Cardiac muscle cell (in vitro differentiated cells and primary cell): ENCODE measurements around the gene DENND5B. TPM values are rescaled to one million over a fixed set of nuclear protein-coding genes. Genes with fewer than 3 reads are reported as not detected.
"Not testable (repeated sequence)": the region's sequence is repeated elsewhere in the genome, so short reads cannot be mapped to it uniquely, and the experiment has no call there.

Source experiments
- DNase-seq, 2 donors: peaks; one replicate each; pipeline versions ENCODE4 v3.0.0 to v3.0.0-alpha.2; 2010 to 2017; ENCODE audit warnings: low read depth in 1 of 2, low spot score in 1 of 2
- H3K27ac ChIP-seq: fragments of 200-600 bp; sonication (generic); 2 replicates; pipeline ENCODE4 v1.5.1; 2016
- H3K27me3 ChIP-seq: fragments of 200-600 bp; sonication (generic); 2 replicates; pipeline ENCODE4 v1.6.0; 2016; ENCODE audit warnings: control low read depth
- H3K36me3 ChIP-seq: fragments of 200-600 bp; sonication (generic); 2 replicates; pipeline ENCODE4 v1.5.1; 2016; ENCODE audit warnings: control low read depth
- H3K4me1 ChIP-seq: fragments of 200-600 bp; sonication (generic); 2 replicates; pipeline ENCODE4 v1.8.1; 2017; ENCODE audit warnings: low read depth, mild to moderate bottlenecking, mixed run types
- H3K4me3 ChIP-seq: fragments of 200-600 bp; sonication (generic); 2 replicates; pipeline ENCODE4 v1.5.1; 2016; ENCODE audit warnings: mild to moderate bottlenecking
- H3K9me3 ChIP-seq: fragments of 200-600 bp; sonication (generic); 2 replicates; pipeline ENCODE4 v1.5.1; 2017; ENCODE audit warnings: low read depth, mild to moderate bottlenecking, control low read depth
- polyA plus RNA-seq: library from polyadenylated mRNA; unstranded; fragments of >200 nt; fragmentation: Nextera tagmentation; extraction: Ambion mirVana; gene quantifications from 2 replicates; pipeline ENCODE4 v1.2.1, GENCODE V29; 2016
- total RNA-seq: library from RNA; depleted of rRNA; stranded (reverse); fragments of >200 nt; gene quantifications from 2 replicates; pipeline ENCODE4 v1.2.3, GENCODE V29; 2016
- TF ChIP-seq, protein P1 (sequence below): IDR thresholded peaks from 2 replicates; pipeline ENCODE4 v1.5.1; 2012; ENCODE audit warnings: low read depth, mild to moderate bottlenecking, low read length

DENND5B gene
- total and polyA plus RNA-seq, 2 experiments from 2014 or later: 40.4 to 121 TPM

DNA sequence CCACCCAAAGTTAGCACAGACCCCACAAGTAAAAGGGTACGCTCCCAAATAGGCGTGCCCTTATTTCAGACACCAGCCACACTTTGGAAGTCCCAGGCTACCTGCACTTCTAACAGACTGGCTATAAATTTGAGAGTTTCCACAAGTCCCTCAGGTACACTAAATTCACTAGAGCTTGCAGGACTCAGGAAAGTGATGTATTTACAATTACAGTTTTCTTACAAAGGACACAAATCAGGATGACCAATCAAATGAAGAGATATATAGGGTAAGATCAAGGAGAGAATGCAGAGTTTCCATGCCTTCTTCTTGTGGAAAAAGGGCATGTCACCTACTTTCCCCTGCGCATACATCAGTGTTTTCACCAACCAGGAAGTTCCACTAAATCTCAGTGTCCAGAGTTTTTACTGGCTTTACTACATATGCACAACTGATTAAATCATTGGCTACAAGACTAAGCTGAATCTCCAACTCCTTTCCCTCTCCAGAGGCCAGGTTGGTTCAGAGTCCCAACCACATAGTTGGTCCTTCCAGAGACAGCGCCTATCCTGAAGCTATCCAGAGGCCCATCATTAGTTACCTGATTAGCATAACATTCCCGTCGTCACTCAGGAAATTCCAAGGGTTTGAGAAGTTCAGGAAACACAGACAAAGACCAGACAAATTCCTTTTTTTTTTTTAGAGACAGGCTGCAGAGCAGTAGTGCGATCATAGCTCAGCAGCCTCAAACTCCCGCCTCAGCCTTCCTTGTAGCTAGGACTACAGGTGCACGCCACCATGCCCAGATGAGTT is 84.2 kb downstream of the DENND5B start:
- no peaks in the 10 kb centered on the region for H3K27me3 ChIP-seq
- peak overlapping the region; percentile 55 for H3K27ac ChIP-seq
- no peaks in the 10 kb centered on the region for H3K9me3 ChIP-seq
- H3K36me3 ChIP-seq: peaks cover 2% of the 10 kb centered on the region
- H3K4me1 ChIP-seq: peaks cover 16% of the 10 kb centered on the region
- peak; percentile 38 to 76 for DNase-seq
- TF ChIP-seq, protein P1, sequence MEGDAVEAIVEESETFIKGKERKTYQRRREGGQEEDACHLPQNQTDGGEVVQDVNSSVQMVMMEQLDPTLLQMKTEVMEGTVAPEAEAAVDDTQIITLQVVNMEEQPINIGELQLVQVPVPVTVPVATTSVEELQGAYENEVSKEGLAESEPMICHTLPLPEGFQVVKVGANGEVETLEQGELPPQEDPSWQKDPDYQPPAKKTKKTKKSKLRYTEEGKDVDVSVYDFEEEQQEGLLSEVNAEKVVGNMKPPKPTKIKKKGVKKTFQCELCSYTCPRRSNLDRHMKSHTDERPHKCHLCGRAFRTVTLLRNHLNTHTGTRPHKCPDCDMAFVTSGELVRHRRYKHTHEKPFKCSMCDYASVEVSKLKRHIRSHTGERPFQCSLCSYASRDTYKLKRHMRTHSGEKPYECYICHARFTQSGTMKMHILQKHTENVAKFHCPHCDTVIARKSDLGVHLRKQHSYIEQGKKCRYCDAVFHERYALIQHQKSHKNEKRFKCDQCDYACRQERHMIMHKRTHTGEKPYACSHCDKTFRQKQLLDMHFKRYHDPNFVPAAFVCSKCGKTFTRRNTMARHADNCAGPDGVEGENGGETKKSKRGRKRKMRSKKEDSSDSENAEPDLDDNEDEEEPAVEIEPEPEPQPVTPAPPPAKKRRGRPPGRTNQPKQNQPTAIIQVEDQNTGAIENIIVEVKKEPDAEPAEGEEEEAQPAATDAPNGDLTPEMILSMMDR: no peak
- H3K4me3 ChIP-seq: no peak overlapping the region

DNA sequence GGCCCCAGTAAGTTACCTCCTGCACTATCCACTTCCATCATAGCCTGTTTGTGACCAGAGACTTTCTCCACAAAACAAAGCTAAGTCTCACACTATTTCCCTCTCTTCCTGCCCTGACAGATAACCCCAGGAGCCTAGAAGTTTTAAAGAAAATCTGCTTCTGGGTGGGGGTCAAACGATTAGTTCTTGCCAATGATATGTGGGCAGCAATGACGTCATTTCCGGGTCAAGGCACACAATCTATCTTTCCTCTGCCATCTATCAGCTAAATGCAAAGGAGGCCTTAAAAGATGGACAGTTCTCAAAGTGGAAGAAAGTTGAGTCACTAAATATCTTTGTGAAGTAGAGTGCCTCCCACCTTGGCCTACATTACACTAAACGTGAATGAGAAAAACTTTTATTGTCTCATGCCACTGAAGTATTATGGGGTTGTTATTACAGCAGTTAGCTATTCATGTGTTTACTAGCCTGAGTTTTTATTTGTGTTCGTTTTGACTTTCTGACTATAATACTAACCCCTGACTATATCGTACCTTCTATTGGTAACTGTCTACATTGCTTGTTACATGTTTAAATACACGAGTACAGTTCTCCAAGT is 86.2 kb downstream of the DENND5B start:
- no peaks in the 10 kb centered on the region for H3K9me3 ChIP-seq
- H3K27ac ChIP-seq: no peak overlapping the region
- DNase-seq: no peak
- peaks cover 2% of the 10 kb centered on the region for H3K36me3 ChIP-seq
- no peaks in the 10 kb centered on the region for H3K27me3 ChIP-seq
- TF ChIP-seq, protein P1: no peak
- peaks cover 16% of the 10 kb centered on the region for H3K4me1 ChIP-seq
- no peak overlapping the region for H3K4me3 ChIP-seq

DNA sequence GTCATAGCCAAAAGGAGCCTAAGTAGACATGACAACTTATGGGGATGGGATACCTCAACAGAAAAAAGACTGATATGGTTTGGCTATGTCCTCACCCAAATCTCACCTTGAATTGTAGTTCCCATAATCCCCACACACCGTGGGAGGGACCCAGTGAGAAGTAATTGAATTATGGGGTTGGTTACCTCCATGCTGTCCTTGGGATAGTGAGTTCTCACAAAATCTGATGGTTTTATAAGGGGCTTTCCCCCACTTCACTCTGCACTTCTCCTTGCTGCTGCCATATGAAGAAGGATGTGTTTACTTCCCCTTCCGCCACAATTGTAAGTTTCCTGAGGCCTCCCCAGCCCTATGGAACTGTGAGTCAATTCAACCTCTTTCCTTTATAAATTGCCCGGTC is 89.9 kb downstream of the DENND5B start:
- not testable (repeated sequence) for H3K9me3 ChIP-seq, H3K4me3 ChIP-seq, H3K27ac ChIP-seq, H3K27me3 ChIP-seq, H3K36me3 ChIP-seq, DNase-seq
- peaks cover 20% of the 10 kb centered on the region for H3K4me1 ChIP-seq

DNA sequence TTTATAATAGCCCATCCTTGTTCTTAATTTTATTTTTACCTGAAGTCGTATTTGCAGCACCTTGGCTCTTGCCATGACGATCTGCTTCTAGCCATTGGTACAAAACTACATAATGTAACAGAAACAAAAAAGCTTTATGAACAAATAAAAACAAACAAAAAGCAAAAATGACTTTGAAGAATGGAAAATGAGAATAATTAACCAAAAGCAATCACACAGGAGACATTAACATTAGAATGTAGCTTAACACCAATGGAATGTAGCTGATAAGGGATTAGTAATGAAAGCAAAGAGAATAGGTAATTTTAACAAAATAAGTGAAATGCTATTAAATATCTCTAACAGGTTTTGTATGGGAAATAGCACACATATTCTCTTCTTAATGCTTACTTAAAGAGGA is 91.4 kb downstream of the DENND5B start:
- Histone ChIP-seq H3K4me1 (peaks cover 20% of the 10 kb centered on the region), H3K27ac (peak overlapping the region; percentile 61), H3K9me3 (no peaks in the 10 kb centered on the region), H3K4me3 (no peak overlapping the region), H3K27me3 (no peaks in the 10 kb centered on the region), H3K36me3 (peaks cover 9% of the 10 kb centered on the region)
- DNase-seq: no peak
- TF ChIP-seq, protein P1: no peak

DNA sequence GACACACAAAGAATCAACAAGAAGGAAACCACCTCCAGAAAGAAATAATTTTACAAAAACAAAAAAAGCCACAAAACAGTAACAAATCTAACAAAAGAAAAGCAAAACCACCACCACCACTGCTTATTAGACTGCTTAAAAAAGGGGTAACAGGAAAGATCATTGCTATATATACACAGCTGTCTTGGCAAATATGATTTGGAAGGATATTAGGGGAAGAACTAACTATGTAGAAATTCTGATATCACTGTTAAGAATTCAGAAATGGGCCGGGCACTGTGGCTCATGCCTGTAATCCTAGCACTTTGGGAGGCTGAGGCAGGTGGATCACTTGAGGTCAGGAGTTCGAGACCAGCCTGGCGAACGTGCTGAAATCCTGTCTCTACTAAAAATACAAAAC is 92.5 kb downstream of the DENND5B start:
- H3K9me3 ChIP-seq: no peaks in the 10 kb centered on the region
- H3K4me3 ChIP-seq: no peak overlapping the region
- TF ChIP-seq, protein P1: no peak
- peaks cover 8% of the 10 kb centered on the region for H3K36me3 ChIP-seq
- DNase-seq: no peak
- no peaks in the 10 kb centered on the region for H3K27me3 ChIP-seq
- H3K27ac ChIP-seq: peak overlapping the region; percentile 62
- H3K4me1 ChIP-seq: peaks cover 20% of the 10 kb centered on the region

DNA sequence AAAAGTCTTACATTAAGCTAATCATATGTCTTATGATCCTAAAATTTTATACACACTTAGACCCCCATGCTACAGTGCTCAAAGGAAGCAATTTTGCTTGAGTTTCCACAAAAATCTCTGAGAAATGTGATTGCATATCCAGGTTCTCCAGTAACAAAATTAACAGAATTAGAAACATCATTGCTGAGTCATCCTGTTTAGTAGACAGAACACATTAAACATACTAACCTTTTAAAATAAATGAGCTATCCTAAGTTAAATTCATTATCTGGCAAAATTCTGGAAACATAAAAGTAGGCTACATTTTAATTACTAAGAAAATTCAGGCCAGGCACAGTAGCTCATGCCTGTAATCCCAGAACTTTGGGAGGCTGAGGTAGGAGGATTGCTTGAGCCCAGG is 94.7 kb downstream of the DENND5B start:
- H3K36me3 ChIP-seq: peaks cover 21% of the 10 kb centered on the region
- H3K27ac ChIP-seq: peak overlapping the region; percentile 24
- H3K27me3 ChIP-seq: no peaks in the 10 kb centered on the region
- H3K4me3 ChIP-seq: no peak overlapping the region
- TF ChIP-seq, protein P1: no peak
- no peaks in the 10 kb centered on the region for H3K9me3 ChIP-seq
- no peak for DNase-seq
- peaks cover 24% of the 10 kb centered on the region for H3K4me1 ChIP-seq
